WERI-Rb-1 (cell line): ENCODE results near the gene PSENEN.

Experiments used
- DNase-seq: peaks from one replicate; pipeline ENCODE4 v3.0.0-alpha.2; 2020
- H3K27ac ChIP-seq: fragments of 250-450 bp; sonication (Bioruptor Pico); 2 replicates; pipeline ENCODE4 v1.5.1; 2020; ENCODE audit warnings: mild to moderate bottlenecking, moderate library complexity
- H3K27me3 ChIP-seq: fragments of 250-450 bp; sonication (Bioruptor Pico); 2 replicates; pipeline ENCODE4 v1.5.1; 2021; ENCODE audit warnings: mild to moderate bottlenecking, low read depth, moderate library complexity; ENCODE audit not compliant: insufficient read depth, severe bottlenecking
- H3K36me3 ChIP-seq: fragments of 250-450 bp; sonication (Bioruptor Pico); 2 replicates; pipeline ENCODE4 v1.5.1; 2020; ENCODE audit warnings: mild to moderate bottlenecking, moderate library complexity
- H3K4me3 ChIP-seq: 2 replicates; pipeline ENCODE4 v1.5.1; 2011; ENCODE audit warnings: low read depth, mild to moderate bottlenecking, control low read depth, low read length
- H3K9me3 ChIP-seq: fragments of 250-450 bp; sonication (Bioruptor Pico); 2 replicates; pipeline ENCODE4 v1.5.1; 2021; ENCODE audit warnings: mild to moderate bottlenecking, moderate library complexity; ENCODE audit not compliant: severe bottlenecking
- TF ChIP-seq, protein P1 (sequence below): IDR thresholded peaks from 2 replicates; pipeline ENCODE4 v1.5.1; 2011; ENCODE audit warnings: low read depth, mild to moderate bottlenecking, control low read depth, inconsistent platforms, low read length

The PSENEN gene

DNA sequence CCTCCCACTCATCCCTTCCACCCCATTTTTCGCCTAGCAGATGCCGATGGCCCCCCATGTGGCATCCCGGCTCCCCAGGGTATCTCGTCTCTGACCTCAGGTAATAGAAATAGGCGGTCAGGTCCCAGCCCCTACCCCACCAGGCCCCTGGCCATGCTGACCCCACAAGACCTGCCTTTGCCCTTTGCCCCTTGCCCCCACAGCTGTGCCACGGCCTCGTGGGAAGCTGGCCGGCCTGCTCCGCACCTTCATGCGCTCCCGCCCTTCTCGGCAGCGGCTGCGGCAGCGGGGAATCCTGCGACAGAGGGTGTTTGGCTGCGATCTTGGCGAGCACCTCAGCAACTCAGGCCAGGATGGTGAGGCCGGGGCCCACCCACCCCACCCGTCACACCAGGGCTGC, 35.3 kb downstream of the PSENEN start:
- no peak for DNase-seq
- no peaks in the 10 kb centered on the region for H3K9me3 ChIP-seq
- H3K27me3 ChIP-seq: no peaks in the 10 kb centered on the region
- H3K27ac ChIP-seq: no peak overlapping the region
- no peak overlapping the region for H3K4me3 ChIP-seq
- H3K36me3 ChIP-seq: peaks cover 63% of the 10 kb centered on the region
- TF ChIP-seq, protein P1, sequence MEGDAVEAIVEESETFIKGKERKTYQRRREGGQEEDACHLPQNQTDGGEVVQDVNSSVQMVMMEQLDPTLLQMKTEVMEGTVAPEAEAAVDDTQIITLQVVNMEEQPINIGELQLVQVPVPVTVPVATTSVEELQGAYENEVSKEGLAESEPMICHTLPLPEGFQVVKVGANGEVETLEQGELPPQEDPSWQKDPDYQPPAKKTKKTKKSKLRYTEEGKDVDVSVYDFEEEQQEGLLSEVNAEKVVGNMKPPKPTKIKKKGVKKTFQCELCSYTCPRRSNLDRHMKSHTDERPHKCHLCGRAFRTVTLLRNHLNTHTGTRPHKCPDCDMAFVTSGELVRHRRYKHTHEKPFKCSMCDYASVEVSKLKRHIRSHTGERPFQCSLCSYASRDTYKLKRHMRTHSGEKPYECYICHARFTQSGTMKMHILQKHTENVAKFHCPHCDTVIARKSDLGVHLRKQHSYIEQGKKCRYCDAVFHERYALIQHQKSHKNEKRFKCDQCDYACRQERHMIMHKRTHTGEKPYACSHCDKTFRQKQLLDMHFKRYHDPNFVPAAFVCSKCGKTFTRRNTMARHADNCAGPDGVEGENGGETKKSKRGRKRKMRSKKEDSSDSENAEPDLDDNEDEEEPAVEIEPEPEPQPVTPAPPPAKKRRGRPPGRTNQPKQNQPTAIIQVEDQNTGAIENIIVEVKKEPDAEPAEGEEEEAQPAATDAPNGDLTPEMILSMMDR: no peak

DNA sequence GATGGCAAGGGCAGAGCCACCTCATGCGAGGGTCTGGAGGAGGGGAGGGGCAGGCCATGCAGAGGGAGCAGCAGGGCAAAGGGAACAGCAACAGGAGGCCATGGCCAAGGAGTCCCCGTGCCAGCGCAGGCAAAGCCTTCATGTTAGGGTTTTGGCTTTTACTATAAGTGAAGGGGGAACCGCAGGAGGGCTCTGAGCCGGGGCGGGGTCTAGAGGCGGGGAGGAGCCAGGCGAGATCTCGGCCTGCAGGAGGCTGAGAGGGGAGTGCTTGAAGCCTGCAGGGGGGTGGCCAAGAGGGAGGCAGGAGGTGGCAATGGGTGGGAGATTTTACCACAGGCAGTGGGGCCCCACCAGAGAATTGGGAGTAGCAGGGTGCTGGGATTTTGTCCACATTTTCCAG, 36.2 kb downstream of the PSENEN start:
- TF ChIP-seq, protein P1: no peak
- no peak overlapping the region for H3K4me3 ChIP-seq
- peaks cover 69% of the 10 kb centered on the region for H3K36me3 ChIP-seq
- H3K27ac ChIP-seq: no peak overlapping the region
- no peak for DNase-seq
- H3K27me3 ChIP-seq: no peaks in the 10 kb centered on the region
- H3K9me3 ChIP-seq: no peaks in the 10 kb centered on the region

DNA sequence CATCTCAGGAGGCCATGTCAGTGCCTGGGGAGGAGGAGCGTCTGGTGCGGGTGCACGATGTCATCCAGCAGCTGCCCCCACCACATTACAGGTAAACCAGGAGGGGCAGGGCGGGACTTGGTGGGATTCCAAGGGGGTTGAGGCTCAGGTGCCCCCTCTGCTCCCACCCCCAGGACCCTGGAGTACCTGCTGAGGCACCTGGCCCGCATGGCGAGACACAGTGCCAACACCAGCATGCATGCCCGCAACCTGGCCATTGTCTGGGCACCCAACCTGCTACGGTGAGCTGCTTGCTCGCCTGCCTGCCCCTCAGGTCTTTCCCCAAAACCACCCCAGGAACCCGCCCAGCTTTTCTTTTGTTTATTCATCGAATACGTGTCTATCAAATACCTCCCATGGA, 37.1 kb downstream of the PSENEN start:
- Histone ChIP-seq H3K9me3 (no peaks in the 10 kb centered on the region), H3K27me3 (no peaks in the 10 kb centered on the region), H3K36me3 (peaks cover 70% of the 10 kb centered on the region), H3K27ac (no peak overlapping the region), H3K4me3 (no peak overlapping the region)
- TF ChIP-seq, protein P1: no peak
- no peak for DNase-seq

DNA sequence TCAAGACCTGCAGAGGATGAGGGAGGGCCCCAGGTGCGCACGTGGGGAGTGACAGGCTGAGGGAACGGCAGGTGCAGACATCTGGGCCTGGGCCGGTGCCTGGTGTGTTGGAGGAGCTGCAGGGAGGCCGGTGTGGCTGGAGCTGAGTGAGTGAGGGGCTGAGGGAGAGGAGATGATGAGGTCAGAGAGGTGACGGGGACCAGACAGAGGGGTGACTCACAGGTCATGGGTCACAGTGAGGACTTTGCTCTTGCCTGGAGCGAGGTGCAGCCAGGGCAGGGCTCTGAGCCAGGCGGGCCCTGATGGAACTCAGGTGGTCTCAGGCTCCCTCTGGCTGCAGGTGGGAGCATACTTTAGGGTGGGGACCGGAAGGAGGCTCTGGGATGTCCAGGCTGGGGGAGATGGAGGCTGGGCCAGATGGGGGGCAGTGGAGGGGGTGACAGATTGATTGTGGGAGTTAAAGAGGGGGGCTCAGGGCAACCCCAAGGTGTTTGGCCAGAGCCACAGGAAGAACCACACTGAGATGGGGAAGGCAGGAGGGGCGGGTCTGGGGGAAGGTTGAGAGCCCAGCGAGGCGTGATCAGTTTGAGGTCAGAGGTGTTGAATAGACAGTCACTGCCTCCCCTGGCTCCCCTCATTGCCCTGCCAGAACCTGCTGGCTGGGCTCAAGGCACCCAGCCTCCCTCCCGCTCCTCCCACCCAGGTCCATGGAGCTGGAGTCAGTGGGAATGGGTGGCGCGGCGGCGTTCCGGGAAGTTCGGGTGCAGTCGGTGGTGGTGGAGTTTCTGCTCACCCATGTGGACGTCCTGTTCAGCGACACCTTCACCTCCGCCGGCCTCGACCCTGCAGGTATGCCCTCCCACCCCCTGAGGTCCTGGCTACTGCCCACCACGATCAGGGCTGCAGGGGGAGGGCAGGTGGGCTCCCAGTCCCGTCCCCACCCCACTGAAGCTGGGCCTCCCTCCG, 38.3 kb downstream of the PSENEN start:
- TF ChIP-seq, protein P1: no peak
- H3K4me3 ChIP-seq: no peak overlapping the region
- DNase-seq: no peak

DNA sequence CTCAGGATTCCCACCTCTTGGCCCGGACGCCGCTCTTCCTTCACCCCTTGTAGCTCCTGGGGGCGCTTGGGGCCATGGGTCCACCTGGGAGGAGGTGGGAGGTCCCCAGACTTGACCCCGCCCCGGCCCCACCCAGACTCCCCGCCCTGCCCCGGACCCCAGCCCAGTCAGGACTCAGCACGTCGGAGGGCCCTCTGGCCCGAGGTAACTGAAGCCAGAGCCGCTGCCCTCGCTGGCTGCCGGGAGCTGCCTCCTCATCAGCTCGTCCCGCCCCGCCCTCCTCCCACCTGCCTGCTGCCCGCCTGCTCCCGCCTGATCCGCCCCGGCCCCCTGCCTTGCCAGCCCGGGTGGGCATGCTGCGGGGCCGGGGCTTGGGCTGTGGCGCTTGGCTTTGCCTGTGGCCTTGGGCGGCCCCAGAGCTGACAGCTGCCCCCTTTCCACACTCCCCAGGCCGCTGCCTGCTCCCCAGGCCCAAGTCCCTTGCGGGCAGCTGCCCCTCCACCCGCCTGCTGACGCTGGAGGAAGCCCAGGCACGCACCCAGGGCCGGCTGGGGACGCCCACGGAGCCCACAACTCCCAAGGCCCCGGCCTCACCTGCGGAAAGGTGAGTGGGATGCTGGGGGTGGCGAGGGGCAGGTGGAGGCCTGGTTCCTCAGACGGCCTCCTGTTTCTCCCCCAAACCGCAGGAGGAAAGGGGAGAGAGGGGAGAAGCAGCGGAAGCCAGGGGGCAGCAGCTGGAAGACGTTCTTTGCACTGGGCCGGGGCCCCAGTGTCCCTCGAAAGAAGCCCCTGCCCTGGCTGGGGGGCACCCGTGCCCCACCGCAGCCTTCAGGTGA, 39.3 kb downstream of the PSENEN start:
- H3K27me3 ChIP-seq: no peaks in the 10 kb centered on the region
- peaks cover 57% of the 10 kb centered on the region for H3K36me3 ChIP-seq
- H3K4me3 ChIP-seq: no peak overlapping the region
- no peak overlapping the region for H3K27ac ChIP-seq
- H3K9me3 ChIP-seq: no peaks in the 10 kb centered on the region
- no peak for DNase-seq
- TF ChIP-seq, protein P1: no peak

More for the DNA sequence above, 38.3 kb downstream of the PSENEN start:
- Histone ChIP-seq H3K27me3 (no peaks in the 10 kb centered on the region), H3K36me3 (peaks cover 63% of the 10 kb centered on the region), H3K27ac (no peak overlapping the region), H3K9me3 (no peaks in the 10 kb centered on the region)
